HG02884 (cell line): Measurements from ENCODE around the gene PDZD4.

ENCODE experiments used
- ATAC-seq: cut with Tn5 transposase; IDR thresholded peaks from one replicate; pipeline ENCODE4 v1.9.1; 2021; ENCODE audit warnings: mild to moderate bottlenecking, moderate library complexity; ENCODE audit not compliant: unreplicated experiment

Gene PDZD4

GRCh38 chrX:153829799-153830639, at the start of gene PDZD4:
Gene PDZD4, minus strand, starts transcription at chrX:153830544. Its CDS starts 246 bp downstream, at chrX:153830298.
- no peak for ATAC-seq

GRCh38 chrX:153879741-153880439, 49.5 kb upstream of the PDZD4 start:
- ATAC-seq = no peak

- no peak for ATAC-seq
Observed at GRCh38 chrX:153878969-153879653, 48.8 kb upstream of the PDZD4 start.

DNA sequence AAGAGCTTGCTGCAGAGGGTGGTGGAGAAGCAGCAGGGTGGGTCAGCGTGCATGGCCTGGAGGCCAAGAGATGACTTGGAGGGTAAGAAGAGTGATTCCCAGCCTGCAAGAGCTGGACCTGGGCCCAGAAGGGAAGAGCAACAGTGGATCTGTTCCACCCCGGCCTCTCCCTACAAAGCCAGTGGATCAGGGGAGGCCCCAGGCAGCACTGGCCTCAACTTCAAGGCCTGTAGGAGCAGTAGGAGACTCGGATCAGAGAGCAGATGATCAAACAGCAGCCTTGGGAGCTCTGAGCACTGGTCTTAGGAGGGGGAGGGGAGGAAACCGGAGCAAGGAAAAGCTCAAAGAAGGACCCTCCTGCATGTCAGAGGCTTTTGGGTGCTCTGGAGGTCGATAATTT, 48.0 kb upstream of the PDZD4 start:
- ATAC-seq = no peak

GRCh38 chrX:153877571-153878261, 47.4 kb upstream of the PDZD4 start:
- no peak for ATAC-seq

DNA sequence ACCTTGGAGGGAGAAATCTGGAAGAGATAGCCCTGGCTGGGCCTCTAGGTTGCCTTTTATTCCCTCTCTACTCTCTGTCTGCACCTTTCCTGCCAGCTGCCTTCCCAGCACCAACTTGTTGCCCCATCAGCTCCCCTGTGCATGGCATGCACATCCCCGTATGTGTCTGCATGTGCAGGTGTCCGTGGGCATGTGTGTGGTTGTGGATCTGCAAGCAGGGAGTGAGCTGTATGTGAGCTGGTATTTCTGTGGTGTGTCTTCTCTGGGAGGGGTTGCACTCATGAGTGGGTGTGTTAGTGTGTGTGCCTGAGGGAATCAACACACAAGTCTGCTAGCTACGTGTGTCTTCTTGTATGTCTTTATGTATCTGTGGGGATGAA, 45.8 kb upstream of the PDZD4 start:
- ATAC-seq = no peak

DNA sequence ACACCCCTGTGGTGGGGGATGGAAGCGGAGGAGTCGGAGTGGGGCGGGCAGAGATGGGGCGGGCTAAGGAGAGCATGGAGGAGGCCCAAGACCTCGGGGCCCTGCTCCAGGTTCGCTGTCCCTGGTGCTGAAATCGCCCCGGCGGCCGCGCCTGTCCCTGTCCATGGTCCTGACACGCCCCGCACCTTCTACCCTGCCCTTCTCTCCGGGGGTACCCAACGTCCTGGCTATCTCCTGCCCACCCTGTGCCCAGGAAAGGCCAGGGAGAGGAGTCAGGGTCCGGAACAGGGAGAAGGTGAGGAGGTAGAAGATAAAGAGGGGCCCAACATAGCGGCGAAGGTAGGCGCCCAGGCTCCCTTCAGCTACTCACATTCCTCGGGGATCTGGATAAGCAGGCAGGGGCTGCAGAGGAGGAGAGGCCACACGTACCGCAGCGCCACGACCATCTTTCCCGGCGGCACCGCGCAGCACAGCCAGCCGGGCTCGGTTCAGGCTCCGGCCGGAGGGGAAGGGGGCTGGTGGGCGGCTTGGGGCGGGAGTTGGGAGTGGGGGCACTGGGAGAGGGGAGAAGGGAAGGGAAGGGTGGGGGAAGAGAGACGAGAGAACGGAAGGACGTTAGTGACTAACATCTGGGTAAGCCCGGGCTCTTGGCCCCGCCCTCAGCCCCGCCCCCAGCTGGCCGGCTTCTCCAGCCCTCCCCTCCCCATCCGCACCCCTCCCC, 45.2 kb upstream of the PDZD4 start:
- ATAC-seq = no peak

- no peak for ATAC-seq
Observed at GRCh38 chrX:153874366-153875125, 44.2 kb upstream of the PDZD4 start.

GRCh38 chrX:153874085-153874365, 43.7 kb upstream of the PDZD4 start:
- ATAC-seq = no peak

DNA sequence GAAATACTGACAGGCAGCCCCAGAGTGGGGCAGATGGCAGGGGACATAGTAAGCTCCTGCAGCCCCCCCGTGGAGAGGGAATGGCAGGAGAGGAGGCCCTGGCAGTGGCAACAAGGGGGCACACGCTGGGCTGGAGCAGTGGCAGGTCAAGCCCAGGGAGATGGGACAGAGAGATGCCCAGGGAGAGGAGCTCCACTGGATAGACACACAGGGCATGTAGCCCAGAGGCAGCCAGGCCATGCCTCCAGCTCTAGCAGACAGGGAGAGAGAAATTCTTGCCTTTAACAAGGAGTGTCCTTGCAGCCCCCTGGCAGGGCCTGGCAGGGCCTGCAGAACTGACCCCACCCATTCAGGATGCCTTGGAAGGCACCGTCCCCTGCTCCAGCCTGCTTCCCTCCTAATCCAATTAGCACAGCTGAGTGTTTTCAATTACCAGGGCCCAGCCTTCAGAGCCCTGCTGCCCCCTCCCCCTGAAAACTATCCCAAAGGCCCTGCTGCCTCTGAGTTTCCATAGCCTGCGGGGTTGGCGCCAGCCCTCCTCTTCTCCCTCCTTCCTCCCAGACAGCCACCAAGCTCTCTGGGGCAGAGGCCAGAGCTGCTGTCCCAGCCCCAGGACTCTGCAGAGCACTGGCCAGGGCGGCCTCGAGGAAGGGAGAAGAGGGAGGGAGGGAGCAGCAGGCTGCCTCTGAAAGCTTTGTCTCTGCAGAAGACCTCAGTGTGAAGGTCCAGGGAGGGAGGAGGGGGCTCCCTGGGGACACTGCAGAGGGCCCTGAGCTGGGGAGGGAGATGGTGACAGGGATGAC, 43.1 kb upstream of the PDZD4 start:
- ATAC-seq = no peak

- no peak for ATAC-seq
Observed at GRCh38 chrX:153871946-153872878, 41.9 kb upstream of the PDZD4 start.

DNA sequence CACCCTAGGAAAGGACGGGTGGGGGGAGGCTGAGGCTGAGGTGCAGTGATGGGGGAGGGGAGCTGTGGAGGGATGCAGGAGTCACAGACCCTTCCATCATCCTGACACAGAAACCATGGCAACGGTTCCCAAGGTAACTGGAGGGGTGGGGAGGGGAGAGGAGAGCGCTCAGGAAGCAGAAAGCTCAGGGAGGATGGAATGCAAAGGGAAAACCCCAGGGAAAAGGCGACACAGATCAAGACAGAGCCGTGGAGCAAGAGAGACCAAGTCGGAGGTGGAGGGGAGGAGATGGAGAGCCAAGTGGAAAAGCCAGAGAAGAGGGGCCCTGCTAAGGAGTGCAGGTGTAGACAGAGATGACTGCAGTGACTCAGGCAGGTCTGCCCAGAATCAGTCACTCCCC, 41.1 kb upstream of the PDZD4 start:
- ATAC-seq = no peak

- ATAC-seq = no peak
Observed at GRCh38 chrX:153870791-153871360, 40.5 kb upstream of the PDZD4 start.

DNA sequence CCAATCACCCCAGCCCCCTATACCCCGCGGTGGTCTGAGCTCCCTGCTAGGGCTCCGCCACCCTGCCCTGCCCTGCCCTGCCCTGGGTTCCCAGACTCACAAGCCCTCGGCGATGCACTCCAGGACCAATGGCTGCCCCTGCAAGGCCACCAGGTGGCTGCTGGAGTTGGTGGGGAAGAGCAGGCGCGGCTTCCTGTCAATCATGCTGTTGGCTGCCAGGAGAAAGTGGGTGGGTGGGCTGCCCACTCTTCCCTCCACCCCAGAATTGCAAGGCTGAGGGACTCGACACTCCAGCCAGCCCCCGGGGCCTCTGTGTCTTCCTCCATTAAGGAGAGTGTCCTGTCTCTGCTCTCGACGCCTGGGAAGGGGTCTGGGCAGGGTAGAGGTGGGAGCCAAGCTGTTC, 39.9 kb upstream of the PDZD4 start:
- ATAC-seq = no peak

GRCh38 chrX:153869473-153870287, 39.3 kb upstream of the PDZD4 start:
- no peak for ATAC-seq

- ATAC-seq = no peak
Observed at GRCh38 chrX:153868576-153869472, 38.5 kb upstream of the PDZD4 start.
